SK-N-SH treated with all-trans-retinoic acid at 6 μM for 48 hours (cell line): ENCODE results near the gene SIGLEC9.

ENCODE experiments used
- ATAC-seq: fragments of 200-7000 bp; cut with Tn5 transposase; 3 replicates; pipeline ENCODE4 v1.9.1; 2020; ENCODE audit warnings: mild to moderate bottlenecking, moderate library complexity
- ARNTL ChIP-seq: fragments of 450-650 bp; formaldehyde crosslinking; IDR thresholded peaks from 2 replicates; pipeline ENCODE4 v1.5.0; 2020; ENCODE audit warnings: low read depth, mild to moderate bottlenecking, moderate library complexity, borderline replicate concordance
- BACH2 ChIP-seq: fragments of 250-450 bp; sonication (Bioruptor Pico); IDR thresholded peaks from 2 replicates; pipeline ENCODE4 v1.9.0; 2021; ENCODE audit warnings: mild to moderate bottlenecking, borderline replicate concordance
- CSDC2 ChIP-seq: fragments of 250-450 bp; sonication (Bioruptor Pico); IDR thresholded peaks from 2 replicates; pipeline ENCODE4 v1.5.0; 2020; ENCODE audit warnings: mild to moderate bottlenecking, moderate library complexity
- ESRRG ChIP-seq: fragments of 250-450 bp; sonication (Bioruptor Pico); IDR thresholded peaks from 2 replicates; pipeline ENCODE4 v1.6.1; 2021; ENCODE audit warnings: mild to moderate bottlenecking
- ISL1 ChIP-seq: fragments of 250-450 bp; sonication (Bioruptor Pico); IDR thresholded peaks from 2 replicates; pipeline ENCODE4 v2.1.2; 2022; ENCODE audit warnings: mild to moderate bottlenecking, moderate library complexity
- OSR1 ChIP-seq: fragments of 250-450 bp; sonication (Bioruptor Pico); IDR thresholded peaks from 2 replicates; pipeline ENCODE4 v1.8.0; 2022; ENCODE audit warnings: moderate library complexity, mild to moderate bottlenecking, inconsistent platforms
- RARB ChIP-seq: fragments of 250-450 bp; sonication (Bioruptor Pico); IDR thresholded peaks from 2 replicates; pipeline ENCODE4 v1.8.0; 2021; ENCODE audit warnings: mild to moderate bottlenecking, moderate library complexity
- SNAI2 ChIP-seq: fragments of 250-450 bp; sonication (Bioruptor Pico); IDR thresholded peaks from 2 replicates; pipeline ENCODE4 v1.5.0; 2020; ENCODE audit warnings: mild to moderate bottlenecking, moderate library complexity
- TOX ChIP-seq: fragments of 250-450 bp; sonication (Bioruptor Pico); IDR thresholded peaks from 2 replicates; pipeline ENCODE4 v1.8.0; 2021; ENCODE audit warnings: mild to moderate bottlenecking, moderate library complexity, borderline replicate concordance
- ZC3H10 ChIP-seq: fragments of 250-450 bp; sonication (Bioruptor Pico); IDR thresholded peaks from 2 replicates; pipeline ENCODE4 v1.5.1; 2021; ENCODE audit warnings: mild to moderate bottlenecking, moderate library complexity
- ZFP3 ChIP-seq: fragments of 250-450 bp; sonication (Bioruptor Pico); IDR thresholded peaks from 2 replicates; pipeline ENCODE4 v1.5.0; 2020; ENCODE audit warnings: mild to moderate bottlenecking, moderate library complexity
- ZFP30 ChIP-seq: fragments of 450-650 bp; formaldehyde crosslinking; IDR thresholded peaks from 2 replicates; pipeline ENCODE4 v1.5.0; 2022; ENCODE audit warnings: mild to moderate bottlenecking, moderate library complexity
- ZNF565 ChIP-seq: fragments of 450-650 bp; formaldehyde crosslinking; conservative IDR thresholded peaks from 2 replicates; pipeline ENCODE4 v1.5.0; 2020; ENCODE audit warnings: low read depth, mild to moderate bottlenecking, moderate library complexity
- ZNF8 ChIP-seq: fragments of 450-650 bp; formaldehyde crosslinking; IDR thresholded peaks from 2 replicates; pipeline ENCODE4 v1.5.0; 2020; ENCODE audit warnings: mild to moderate bottlenecking, moderate library complexity
- TF ChIP-seq, protein P1 (sequence below): fragments of 250-450 bp; sonication (Bioruptor Pico); IDR thresholded peaks from 2 replicates; pipeline ENCODE4 v1.8.0; 2021; ENCODE audit warnings: low read depth, mild to moderate bottlenecking, moderate library complexity, borderline replicate concordance
- TF ChIP-seq, protein P2 (sequence below): fragments of 250-450 bp; sonication (Bioruptor Pico); IDR thresholded peaks from 2 replicates; pipeline ENCODE4 v1.8.0; 2020; ENCODE audit warnings: mild to moderate bottlenecking, moderate library complexity, borderline replicate concordance
- TF ChIP-seq, protein P3 (sequence below): fragments of 250-450 bp; sonication (Bioruptor Pico); IDR thresholded peaks from 2 replicates; pipeline ENCODE4 v1.5.0; 2020; ENCODE audit warnings: mild to moderate bottlenecking, moderate library complexity
- TF ChIP-seq, protein P4 (sequence below): fragments of 250-450 bp; sonication (Bioruptor Pico); IDR thresholded peaks from 2 replicates; pipeline ENCODE4 v1.5.1; 2021; ENCODE audit warnings: mild to moderate bottlenecking, moderate library complexity
- TF ChIP-seq, protein P5 (sequence below): fragments of 250-450 bp; sonication (Bioruptor Pico); IDR thresholded peaks from 2 replicates; pipeline ENCODE4 v1.5.1; 2020; ENCODE audit warnings: low read depth, mild to moderate bottlenecking, moderate library complexity

The SIGLEC9 gene

DNA sequence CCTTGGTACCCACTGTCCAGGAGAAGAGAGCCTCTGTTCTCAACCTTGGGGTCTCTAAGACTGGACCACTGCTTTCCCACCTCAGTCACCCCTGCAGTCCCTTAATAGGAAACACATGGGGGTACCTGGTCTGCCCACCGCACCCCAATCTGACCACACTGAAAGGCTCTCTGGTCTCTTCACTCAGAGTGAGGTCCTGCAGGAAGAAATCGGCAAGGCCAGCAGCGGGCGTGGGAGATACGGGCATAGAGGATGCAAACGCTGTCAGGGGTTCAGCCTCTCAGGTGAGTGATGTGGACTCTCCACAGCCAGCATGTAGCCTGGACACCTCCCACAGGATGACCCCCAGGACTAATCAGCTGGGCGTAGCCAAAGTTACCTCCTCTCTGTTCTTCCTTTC lies 3.5 kb downstream of the SIGLEC9 start:
- ATAC-seq = no peak
- TF ChIP-seq, protein P1, sequence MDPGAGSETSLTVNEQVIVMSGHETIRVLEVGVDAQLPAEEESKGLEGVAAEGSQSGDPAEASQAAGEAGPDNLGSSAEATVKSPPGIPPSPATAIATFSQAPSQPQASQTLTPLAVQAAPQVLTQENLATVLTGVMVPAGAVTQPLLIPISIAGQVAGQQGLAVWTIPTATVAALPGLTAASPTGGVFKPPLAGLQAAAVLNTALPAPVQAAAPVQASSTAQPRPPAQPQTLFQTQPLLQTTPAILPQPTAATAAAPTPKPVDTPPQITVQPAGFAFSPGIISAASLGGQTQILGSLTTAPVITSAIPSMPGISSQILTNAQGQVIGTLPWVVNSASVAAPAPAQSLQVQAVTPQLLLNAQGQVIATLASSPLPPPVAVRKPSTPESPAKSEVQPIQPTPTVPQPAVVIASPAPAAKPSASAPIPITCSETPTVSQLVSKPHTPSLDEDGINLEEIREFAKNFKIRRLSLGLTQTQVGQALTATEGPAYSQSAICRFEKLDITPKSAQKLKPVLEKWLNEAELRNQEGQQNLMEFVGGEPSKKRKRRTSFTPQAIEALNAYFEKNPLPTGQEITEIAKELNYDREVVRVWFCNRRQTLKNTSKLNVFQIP (CRISPR knock-in tag) = no peak
- no peak for TF ChIP-seq ISL1 (CRISPR knock-in tag)
- TF ChIP-seq ZFP30 (CRISPR knock-in tag) = no peak
- TF ChIP-seq, protein P2, sequence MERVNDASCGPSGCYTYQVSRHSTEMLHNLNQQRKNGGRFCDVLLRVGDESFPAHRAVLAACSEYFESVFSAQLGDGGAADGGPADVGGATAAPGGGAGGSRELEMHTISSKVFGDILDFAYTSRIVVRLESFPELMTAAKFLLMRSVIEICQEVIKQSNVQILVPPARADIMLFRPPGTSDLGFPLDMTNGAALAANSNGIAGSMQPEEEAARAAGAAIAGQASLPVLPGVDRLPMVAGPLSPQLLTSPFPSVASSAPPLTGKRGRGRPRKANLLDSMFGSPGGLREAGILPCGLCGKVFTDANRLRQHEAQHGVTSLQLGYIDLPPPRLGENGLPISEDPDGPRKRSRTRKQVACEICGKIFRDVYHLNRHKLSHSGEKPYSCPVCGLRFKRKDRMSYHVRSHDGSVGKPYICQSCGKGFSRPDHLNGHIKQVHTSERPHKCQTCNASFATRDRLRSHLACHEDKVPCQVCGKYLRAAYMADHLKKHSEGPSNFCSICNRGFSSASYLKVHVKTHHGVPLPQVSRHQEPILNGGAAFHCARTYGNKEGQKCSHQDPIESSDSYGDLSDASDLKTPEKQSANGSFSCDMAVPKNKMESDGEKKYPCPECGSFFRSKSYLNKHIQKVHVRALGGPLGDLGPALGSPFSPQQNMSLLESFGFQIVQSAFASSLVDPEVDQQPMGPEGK (CRISPR knock-in tag) = no peak
- TF ChIP-seq ZNF8 = no peak
- no peak for TF ChIP-seq SNAI2
- TF ChIP-seq, all 23 proteins: peak for 0

DNA sequence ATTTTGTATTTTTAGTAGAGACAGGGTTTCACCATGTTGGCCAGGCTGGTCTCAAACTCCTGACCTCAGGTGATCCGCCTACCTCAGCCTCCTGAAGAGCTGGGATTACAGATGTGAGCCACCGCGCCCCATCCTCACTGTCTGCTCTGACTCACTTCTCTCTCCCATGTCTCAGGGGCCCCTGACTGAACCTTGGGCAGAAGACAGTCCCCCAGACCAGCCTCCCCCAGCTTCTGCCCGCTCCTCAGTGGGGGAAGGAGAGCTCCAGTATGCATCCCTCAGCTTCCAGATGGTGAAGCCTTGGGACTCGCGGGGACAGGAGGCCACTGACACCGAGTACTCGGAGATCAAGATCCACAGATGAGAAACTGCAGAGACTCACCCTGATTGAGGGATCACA lies 5.0 kb downstream of the SIGLEC9 start:
- TF ChIP-seq ZNF565 = no peak
- no peak for TF ChIP-seq RARB (CRISPR knock-in tag)
- TF ChIP-seq ZFP30 (CRISPR knock-in tag) = no peak
- TF ChIP-seq, protein P1 (CRISPR knock-in tag) = no peak
- TF ChIP-seq ISL1 (CRISPR knock-in tag) = no peak
- TF ChIP-seq, protein P2 (CRISPR knock-in tag) = no peak
- TF ChIP-seq, protein P3, sequence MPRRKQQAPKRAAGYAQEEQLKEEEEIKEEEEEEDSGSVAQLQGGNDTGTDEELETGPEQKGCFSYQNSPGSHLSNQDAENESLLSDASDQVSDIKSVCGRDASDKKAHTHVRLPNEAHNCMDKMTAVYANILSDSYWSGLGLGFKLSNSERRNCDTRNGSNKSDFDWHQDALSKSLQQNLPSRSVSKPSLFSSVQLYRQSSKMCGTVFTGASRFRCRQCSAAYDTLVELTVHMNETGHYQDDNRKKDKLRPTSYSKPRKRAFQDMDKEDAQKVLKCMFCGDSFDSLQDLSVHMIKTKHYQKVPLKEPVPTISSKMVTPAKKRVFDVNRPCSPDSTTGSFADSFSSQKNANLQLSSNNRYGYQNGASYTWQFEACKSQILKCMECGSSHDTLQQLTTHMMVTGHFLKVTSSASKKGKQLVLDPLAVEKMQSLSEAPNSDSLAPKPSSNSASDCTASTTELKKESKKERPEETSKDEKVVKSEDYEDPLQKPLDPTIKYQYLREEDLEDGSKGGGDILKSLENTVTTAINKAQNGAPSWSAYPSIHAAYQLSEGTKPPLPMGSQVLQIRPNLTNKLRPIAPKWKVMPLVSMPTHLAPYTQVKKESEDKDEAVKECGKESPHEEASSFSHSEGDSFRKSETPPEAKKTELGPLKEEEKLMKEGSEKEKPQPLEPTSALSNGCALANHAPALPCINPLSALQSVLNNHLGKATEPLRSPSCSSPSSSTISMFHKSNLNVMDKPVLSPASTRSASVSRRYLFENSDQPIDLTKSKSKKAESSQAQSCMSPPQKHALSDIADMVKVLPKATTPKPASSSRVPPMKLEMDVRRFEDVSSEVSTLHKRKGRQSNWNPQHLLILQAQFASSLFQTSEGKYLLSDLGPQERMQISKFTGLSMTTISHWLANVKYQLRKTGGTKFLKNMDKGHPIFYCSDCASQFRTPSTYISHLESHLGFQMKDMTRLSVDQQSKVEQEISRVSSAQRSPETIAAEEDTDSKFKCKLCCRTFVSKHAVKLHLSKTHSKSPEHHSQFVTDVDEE = no peak
- TF ChIP-seq ZFP3 (CRISPR knock-in tag) = no peak
- TF ChIP-seq, protein P4, sequence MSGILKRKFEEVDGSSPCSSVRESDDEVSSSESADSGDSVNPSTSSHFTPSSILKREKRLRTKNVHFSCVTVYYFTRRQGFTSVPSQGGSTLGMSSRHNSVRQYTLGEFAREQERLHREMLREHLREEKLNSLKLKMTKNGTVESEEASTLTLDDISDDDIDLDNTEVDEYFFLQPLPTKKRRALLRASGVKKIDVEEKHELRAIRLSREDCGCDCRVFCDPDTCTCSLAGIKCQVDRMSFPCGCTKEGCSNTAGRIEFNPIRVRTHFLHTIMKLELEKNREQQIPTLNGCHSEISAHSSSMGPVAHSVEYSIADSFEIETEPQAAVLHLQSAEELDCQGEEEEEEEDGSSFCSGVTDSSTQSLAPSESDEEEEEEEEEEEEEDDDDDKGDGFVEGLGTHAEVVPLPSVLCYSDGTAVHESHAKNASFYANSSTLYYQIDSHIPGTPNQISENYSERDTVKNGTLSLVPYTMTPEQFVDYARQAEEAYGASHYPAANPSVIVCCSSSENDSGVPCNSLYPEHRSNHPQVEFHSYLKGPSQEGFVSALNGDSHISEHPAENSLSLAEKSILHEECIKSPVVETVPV = no peak
- TF ChIP-seq, protein P5, sequence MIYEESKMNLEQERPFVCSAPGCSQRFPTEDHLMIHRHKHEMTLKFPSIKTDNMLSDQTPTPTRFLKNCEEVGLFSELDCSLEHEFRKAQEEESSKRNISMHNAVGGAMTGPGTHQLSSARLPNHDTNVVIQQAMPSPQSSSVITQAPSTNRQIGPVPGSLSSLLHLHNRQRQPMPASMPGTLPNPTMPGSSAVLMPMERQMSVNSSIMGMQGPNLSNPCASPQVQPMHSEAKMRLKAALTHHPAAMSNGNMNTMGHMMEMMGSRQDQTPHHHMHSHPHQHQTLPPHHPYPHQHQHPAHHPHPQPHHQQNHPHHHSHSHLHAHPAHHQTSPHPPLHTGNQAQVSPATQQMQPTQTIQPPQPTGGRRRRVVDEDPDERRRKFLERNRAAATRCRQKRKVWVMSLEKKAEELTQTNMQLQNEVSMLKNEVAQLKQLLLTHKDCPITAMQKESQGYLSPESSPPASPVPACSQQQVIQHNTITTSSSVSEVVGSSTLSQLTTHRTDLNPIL (CRISPR knock-in tag) = no peak
- TF ChIP-seq ESRRG (CRISPR knock-in tag) = no peak
- no peak for TF ChIP-seq TOX
- TF ChIP-seq BACH2 = no peak
- no peak for TF ChIP-seq SNAI2
- TF ChIP-seq ARNTL = no peak
- no peak for TF ChIP-seq OSR1 (CRISPR knock-in tag)
- TF ChIP-seq ZC3H10 (CRISPR knock-in tag) = no peak
- TF ChIP-seq CSDC2 = no peak
- no peak for ATAC-seq
